WERI-Rb-1 (cell line): ENCODE measurements around the gene LRRC70.

Experiments
- DNase-seq: peaks from one replicate; pipeline ENCODE4 v3.0.0-alpha.2; 2020
- H3K27ac ChIP-seq: fragments of 250-450 bp; sonication (Bioruptor Pico); 2 replicates; pipeline ENCODE4 v1.5.1; 2020; ENCODE audit warnings: mild to moderate bottlenecking, moderate library complexity
- H3K27me3 ChIP-seq: fragments of 250-450 bp; sonication (Bioruptor Pico); 2 replicates; pipeline ENCODE4 v1.5.1; 2021; ENCODE audit warnings: mild to moderate bottlenecking, low read depth, moderate library complexity; ENCODE audit not compliant: insufficient read depth, severe bottlenecking
- H3K36me3 ChIP-seq: fragments of 250-450 bp; sonication (Bioruptor Pico); 2 replicates; pipeline ENCODE4 v1.5.1; 2020; ENCODE audit warnings: mild to moderate bottlenecking, moderate library complexity
- H3K4me3 ChIP-seq: 2 replicates; pipeline ENCODE4 v1.5.1; 2011; ENCODE audit warnings: low read depth, mild to moderate bottlenecking, control low read depth, low read length
- H3K9me3 ChIP-seq: fragments of 250-450 bp; sonication (Bioruptor Pico); 2 replicates; pipeline ENCODE4 v1.5.1; 2021; ENCODE audit warnings: mild to moderate bottlenecking, moderate library complexity; ENCODE audit not compliant: severe bottlenecking
- TF ChIP-seq, protein P1 (sequence below): IDR thresholded peaks from 2 replicates; pipeline ENCODE4 v1.5.1; 2011; ENCODE audit warnings: low read depth, mild to moderate bottlenecking, control low read depth, inconsistent platforms, low read length

The LRRC70 gene

DNA sequence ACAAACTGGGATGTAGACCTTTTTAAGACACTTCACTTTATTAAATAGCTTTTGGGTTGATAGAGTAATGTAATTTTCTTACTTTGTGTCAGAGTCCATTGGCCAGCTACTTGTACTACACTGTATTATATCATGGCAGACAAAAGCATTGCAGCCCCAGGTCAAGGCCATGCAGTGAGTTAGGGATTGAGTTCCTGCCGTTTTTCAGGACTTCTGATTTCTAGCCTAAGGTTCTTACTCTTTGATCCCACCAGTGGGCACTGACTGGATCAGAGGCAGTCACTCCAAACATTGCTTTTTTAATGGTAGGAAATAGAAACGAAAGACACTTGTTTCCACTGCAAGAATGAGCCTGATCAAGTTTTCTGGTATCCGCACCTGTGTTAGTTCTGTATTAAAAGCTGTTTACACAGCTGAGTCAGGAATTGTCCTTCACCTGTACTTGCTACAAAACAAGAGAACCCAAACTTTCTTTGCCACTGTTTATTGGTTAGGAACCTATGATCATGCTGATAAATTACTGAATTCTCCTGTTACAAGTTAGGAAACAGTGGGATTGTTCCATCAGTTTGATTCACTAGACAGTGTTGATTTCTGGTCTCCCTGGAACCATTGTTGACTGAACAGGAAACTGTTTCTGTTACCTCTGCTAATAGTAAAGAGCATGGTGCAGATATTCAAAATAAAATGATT lies 22.1 kb downstream of the LRRC70 start:
- H3K36me3 ChIP-seq = no peaks in the 10 kb centered on the region
- no peak overlapping the region for H3K27ac ChIP-seq
- H3K9me3 ChIP-seq = no peaks in the 10 kb centered on the region
- H3K4me3 ChIP-seq = no peak overlapping the region
- no peaks in the 10 kb centered on the region for H3K27me3 ChIP-seq
- no peak for DNase-seq
- TF ChIP-seq, protein P1, sequence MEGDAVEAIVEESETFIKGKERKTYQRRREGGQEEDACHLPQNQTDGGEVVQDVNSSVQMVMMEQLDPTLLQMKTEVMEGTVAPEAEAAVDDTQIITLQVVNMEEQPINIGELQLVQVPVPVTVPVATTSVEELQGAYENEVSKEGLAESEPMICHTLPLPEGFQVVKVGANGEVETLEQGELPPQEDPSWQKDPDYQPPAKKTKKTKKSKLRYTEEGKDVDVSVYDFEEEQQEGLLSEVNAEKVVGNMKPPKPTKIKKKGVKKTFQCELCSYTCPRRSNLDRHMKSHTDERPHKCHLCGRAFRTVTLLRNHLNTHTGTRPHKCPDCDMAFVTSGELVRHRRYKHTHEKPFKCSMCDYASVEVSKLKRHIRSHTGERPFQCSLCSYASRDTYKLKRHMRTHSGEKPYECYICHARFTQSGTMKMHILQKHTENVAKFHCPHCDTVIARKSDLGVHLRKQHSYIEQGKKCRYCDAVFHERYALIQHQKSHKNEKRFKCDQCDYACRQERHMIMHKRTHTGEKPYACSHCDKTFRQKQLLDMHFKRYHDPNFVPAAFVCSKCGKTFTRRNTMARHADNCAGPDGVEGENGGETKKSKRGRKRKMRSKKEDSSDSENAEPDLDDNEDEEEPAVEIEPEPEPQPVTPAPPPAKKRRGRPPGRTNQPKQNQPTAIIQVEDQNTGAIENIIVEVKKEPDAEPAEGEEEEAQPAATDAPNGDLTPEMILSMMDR = no peak

DNA sequence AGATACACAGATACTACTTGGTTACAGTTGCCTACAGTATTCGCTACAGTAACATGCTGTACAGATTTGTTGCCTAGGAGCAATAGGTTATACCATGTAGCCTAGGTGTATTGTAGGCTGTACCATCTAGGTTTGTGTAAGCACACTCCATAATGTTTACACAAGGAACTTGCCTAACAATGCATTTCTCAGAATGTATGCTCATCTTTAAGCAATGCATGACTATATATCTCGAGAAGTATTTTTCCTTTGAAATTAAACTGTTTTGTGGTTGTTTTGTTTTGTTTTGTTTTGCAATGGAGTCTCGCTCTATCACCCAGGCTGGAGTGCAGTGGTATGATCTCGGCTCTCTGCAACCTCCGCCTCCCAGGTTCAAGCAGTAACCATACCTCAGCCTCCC lies 25.3 kb downstream of the LRRC70 start:
- Histone ChIP-seq H3K27me3 (no peaks in the 10 kb centered on the region), H3K9me3 (no peaks in the 10 kb centered on the region), H3K4me3 (no peak overlapping the region), H3K27ac (no peak overlapping the region), H3K36me3 (no peaks in the 10 kb centered on the region)
- no peak for DNase-seq
- TF ChIP-seq, protein P1 = no peak

DNA sequence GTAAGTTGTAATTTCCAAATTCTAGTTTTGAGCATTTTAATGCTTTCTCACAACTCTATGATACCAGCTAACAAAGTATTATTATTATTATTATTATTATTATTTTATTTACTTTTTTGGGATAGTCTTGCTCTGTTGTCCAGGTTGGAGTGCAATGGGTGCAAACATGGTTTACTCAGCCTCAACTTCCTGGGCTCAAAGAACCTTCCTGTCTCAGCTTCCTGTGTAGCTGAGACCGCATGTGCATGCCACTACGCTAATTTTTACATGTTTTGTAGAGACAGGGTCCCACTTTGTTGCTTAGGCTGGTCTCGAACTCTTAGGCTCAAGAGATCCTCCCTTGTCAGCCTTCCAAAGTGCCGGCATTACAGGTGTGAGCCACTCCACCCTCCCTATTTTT lies 27.0 kb downstream of the LRRC70 start:
- H3K27me3 ChIP-seq = no peaks in the 10 kb centered on the region
- TF ChIP-seq, protein P1 = no peak

DNA sequence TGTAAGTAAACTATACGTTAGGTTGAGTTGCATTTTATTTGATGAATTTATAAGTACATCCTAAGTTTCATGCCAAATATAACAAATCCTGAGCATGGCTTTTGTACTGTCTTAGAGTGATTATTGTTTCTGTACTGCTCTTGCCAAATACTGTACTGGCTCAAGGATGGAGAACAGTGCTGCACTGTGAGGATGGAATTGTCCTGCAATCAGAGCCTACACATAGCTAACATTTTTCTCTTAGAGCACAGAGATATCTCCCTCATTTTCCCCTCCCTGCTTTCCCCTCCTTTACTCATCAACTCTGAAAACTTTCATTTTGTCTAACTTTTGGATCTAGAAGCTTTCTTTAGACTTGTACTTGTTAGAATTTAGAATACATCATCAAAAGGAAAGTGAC lies 28.3 kb downstream of the LRRC70 start:
- Histone ChIP-seq H3K36me3 (0 out of 2 replicates have a peak, but pooled peaks cover 3% of the 10 kb centered on the region), H3K27me3 (no peaks in the 10 kb centered on the region), H3K9me3 (no peaks in the 10 kb centered on the region), H3K27ac (no peak overlapping the region), H3K4me3 (no peak overlapping the region)
- TF ChIP-seq, protein P1 = no peak
- no peak for DNase-seq

More for the DNA sequence above, 27.0 kb downstream of the LRRC70 start:
- Histone ChIP-seq H3K27ac (no peak overlapping the region), H3K9me3 (no peaks in the 10 kb centered on the region), H3K4me3 (no peak overlapping the region), H3K36me3 (0 out of 2 replicates have a peak, but pooled peaks cover 3% of the 10 kb centered on the region)
- no peak for DNase-seq

DNA sequence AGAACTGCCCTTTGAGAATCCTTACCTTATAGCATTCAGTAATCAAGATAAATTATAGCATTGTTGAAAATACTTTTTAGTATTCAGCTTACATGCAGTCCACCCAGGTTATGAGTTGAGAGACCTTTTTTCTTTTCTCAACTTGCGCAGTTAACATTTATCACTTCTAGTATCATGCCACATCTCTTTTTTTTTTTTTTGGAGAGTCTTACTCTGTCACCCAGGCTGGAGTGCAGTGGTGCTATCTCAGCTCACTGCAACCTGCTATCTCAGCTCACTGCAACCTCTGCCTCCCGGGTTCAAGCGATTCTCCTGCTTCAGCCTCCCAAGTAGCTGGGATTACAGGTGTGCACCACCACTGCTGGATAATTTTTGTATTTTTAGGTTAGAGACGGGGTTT lies 29.0 kb downstream of the LRRC70 start:
- Histone ChIP-seq H3K4me3 (no peak overlapping the region), H3K27ac (no peak overlapping the region), H3K36me3 (0 out of 2 replicates have a peak, but pooled peaks cover 3% of the 10 kb centered on the region), H3K27me3 (no peaks in the 10 kb centered on the region), H3K9me3 (no peaks in the 10 kb centered on the region)
- TF ChIP-seq, protein P1 = no peak
- no peak for DNase-seq
